Non-pigmented ciliary epithelial cell (primary cell): Measurements from ENCODE around the gene SMARCB1.
A peak's percentile ranks its signal among the peaks of the same experiment; 100 is the strongest.

Experiments used
- DNase-seq: peaks from one replicate; pipeline ENCODE4 v3.0.0-alpha.2; 2010; ENCODE audit warnings: low read depth

SMARCB1 gene

DNA sequence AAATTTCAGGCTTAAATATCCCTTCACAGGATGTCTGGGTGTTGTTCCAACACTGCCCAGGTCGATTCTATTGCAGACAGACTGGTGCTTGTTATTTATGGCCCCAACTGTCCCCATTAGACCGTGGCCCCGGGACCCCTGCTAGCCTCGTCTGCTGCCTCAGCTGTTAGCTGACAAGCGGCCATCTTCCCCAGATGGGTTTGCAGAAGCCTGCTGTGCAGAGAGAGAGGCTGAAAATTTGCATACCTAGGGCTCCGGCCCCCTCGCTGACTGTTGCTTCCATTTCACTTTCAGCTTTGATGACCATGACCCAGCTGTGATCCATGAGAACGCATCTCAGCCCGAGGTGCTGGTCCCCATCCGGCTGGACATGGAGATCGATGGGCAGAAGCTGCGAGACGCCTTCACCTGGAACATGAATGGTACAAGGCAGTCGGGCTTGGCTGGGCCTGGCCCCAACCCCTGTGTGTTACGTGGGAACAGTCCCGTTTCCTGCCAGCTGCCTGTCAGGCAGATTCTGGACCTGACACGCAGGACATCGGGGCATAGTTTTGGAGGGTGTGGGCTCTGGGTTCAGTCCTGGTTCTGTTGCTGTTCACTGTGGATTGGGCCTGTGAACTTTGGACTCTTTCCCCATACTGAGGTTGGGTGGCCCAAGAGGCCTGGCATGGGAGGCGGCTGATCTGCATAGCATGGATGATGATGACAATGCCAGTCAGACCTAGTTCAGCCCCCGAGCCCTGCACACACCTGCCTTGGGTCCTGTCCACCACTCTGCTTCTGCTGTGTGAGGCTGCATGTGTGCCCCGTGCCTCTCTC lies 16.4 kb downstream of the SMARCB1 start:
- no peak for DNase-seq

DNA sequence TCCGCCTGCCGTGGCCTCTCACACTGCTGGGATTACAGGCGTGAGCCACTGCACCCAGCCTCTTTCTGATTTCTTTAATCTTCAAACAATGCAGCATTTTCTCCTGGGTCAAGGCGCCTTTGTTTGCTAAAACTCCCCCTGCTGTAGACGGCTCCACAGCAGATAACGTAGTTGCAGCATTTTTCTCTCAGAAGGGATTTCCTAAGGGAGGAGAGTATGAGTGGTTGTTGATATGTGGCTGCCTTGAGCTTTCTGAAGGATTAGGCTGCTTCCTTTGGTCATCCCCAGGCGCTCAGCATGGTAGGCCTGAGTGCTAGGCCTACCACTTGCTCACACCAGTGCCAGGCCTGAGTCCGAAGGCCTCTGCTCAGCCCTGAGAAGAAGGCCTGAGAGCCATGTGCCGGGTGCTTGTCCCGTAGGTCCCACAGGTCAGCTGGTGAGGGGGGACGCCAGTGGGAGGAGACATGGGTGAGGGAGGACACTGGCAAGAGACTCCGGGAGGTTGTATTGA lies 18.1 kb downstream of the SMARCB1 start:
- DNase-seq, result no peak

DNA sequence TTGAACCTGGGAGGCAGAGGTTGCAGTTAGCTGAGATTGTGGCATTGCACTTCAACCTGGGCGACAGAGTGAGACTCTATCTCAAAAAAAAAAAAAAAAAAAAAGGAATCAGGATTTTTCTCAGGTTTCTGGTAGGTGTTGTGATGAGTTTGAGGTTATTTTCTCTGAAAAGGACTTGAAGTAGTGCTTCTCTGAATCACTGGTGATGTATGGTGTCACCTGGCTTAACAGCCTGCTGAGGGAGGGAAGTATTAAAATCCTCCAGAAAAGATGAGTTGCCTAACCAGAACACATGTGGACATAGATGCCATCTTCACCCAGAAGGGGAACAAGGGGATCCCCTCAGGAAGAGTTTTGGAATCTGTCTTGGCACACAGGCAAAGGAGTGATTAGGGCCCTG lies 20.1 kb downstream of the SMARCB1 start:
- DNase-seq, result no peak

DNA sequence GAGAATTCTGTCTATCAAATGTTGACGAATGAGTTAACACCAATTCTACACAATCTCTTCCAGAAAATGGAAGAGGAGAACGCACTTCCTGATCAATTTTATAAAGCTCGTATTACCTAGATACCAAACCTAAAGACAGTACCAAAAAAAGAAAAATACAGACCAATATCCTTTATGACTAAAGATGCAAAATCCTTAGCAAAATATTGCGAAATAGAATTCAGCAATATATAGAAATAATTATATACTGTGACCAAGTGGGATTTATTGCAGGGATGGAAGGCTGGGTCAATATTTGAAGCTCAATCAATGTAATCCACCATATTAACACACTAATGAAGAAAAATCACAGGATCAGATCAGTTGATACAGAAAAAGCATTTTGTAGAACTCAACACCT lies 25.6 kb downstream of the SMARCB1 start:
- DNase-seq, result no peak

DNA sequence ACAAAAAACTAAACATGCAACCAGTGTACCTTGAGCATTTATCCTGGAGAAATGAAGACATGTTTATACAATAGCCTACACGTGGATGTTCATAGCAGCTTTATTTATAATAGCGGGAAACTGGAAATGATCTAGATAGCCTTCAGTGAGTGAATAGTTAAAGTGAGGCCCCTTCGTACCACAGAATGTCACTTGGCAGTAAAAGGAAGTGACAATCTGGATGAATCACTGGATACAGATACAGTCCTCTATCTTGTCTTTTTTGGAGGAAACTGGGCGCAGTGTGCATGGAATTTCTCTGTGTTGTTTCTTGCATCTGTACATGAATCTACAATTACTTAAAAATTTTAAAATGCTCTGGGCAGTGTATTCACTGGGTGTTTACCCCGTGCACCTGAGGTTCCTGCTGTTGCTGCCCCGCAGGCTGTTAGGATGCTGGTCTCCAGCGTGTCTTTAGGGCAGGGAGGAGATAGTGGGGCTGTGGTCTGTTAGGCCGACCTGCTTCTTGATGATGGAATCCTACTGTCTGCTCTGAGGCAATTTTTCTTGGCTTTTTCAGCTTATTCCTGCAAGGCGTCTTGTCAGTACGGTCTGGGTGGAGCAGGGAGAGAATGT lies 28.9 kb downstream of the SMARCB1 start:
- DNase-seq, result no peak

- DNase-seq, result no peak
Observed at GRCh38 chr22:23816156-23816976, 29.6 kb downstream of the SMARCB1 start.

GRCh38 chr22:23817146-23817545 lies 30.4 kb downstream of the SMARCB1 start:
- DNase-seq, result no peak

GRCh38 chr22:23818541-23818940 lies 31.8 kb downstream of the SMARCB1 start:
- no peak for DNase-seq

DNA sequence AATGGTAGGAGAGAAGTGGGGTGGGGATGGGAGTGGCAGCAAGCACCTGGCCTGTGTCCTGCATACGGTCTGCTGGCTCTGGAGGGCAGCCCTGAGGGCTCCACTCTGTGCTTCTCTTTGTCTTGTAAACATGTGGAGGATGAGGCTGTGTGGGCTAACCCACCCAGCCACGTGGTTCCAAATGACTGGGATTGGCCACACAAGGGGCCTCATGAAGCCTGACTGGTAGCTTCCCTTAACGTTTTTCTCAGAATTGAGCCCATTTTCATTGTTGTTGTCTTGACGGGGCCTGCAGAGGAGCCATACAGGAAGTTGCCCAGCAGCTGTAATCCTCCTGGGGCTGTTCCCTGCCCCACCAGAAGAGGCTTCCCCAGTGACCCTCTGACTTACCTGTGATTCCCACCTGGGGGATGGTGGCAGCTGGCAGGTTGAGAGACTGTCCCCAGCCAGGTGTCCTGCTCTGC lies 34.0 kb downstream of the SMARCB1 start:
- no peak for DNase-seq

GRCh38 chr22:23822101-23822671 lies 35.4 kb downstream of the SMARCB1 start:
- DNase-seq, result no peak

GRCh38 chr22:23823331-23823791 lies 36.6 kb downstream of the SMARCB1 start:
- no peak for DNase-seq

DNA sequence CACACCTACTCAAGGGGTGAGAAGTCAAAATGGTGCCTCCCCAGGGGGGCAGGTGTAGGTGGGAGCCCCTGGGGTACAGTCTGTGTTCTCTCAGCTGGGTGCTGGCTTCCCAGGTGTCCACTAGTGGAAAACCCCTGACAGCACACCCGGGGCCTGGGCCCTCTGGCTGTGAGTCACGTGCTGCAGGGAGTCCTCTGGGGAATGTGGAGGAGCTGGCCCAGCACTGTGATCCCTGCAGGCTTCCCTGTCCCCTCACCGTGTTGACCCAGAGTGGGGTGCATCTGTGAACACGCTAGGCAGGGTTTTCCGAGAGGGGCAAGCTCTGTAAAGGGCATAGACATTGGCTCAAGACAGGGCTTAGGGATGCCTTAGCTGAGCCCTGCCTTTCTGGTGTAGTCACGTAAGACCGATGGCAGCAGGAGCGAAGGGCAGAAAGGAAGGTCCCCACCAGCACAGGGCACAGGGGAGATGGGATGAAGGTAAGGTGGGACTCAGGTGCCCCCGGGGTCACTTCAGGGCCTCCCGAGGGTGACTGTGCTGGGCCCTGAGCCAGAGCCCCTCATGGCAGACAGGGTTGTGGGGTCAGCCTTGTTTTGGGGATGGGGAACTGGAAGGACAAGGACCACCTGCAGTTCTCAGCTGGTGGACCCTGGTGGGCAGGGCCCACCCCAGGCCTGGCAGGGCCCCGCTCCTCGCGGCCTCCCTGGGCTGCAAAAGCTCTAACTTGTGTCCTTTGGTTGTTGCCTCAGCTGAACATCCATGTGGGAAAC lies 37.9 kb downstream of the SMARCB1 start:
- DNase-seq, result no peak

- DNase-seq, result no peak
Observed at GRCh38 chr22:23825246-23825905, 38.6 kb downstream of the SMARCB1 start.

DNA sequence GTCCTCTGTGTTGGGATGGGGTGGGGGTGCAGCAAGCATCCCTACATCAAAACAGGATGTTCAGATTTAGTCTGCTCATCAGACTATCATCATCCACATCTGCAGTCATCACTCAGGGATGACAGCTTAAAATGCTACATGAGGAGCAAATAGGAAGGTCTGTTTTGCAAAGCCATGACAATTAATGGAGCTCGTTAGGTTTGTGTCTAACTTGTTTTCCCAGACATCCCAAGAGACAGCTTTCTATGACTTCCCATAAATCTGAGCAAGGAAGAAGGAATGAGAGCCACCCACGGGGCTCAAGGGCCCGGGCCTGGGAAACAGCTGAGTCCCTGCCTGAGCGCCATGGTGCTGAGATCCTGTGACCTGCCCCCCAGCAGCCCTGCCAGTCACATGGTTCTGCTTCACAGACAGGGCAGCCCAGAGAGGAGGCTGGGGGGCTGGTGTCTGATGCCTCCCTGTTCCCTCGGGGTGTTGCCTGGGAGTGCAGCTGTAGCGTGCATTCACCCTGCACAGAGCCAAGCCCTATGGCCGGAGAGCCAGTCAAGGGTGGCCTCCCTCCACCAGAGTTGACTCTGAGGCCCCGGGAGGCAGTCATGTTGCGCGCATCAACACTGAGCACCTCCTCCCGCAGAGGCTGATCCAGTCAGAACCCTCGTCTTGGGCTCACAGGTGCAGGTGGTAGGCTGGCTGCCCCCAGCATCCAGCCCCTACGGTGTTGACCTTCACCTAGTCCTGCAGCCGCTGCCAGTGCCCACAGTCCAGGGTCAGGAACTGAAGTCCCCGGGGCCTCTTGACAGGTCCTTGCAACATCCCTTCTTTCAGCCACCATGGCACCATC lies 40.0 kb downstream of the SMARCB1 start:
- no peak for DNase-seq

GRCh38 chr22:23827351-23827995 lies 40.7 kb downstream of the SMARCB1 start:
- no peak for DNase-seq

DNA sequence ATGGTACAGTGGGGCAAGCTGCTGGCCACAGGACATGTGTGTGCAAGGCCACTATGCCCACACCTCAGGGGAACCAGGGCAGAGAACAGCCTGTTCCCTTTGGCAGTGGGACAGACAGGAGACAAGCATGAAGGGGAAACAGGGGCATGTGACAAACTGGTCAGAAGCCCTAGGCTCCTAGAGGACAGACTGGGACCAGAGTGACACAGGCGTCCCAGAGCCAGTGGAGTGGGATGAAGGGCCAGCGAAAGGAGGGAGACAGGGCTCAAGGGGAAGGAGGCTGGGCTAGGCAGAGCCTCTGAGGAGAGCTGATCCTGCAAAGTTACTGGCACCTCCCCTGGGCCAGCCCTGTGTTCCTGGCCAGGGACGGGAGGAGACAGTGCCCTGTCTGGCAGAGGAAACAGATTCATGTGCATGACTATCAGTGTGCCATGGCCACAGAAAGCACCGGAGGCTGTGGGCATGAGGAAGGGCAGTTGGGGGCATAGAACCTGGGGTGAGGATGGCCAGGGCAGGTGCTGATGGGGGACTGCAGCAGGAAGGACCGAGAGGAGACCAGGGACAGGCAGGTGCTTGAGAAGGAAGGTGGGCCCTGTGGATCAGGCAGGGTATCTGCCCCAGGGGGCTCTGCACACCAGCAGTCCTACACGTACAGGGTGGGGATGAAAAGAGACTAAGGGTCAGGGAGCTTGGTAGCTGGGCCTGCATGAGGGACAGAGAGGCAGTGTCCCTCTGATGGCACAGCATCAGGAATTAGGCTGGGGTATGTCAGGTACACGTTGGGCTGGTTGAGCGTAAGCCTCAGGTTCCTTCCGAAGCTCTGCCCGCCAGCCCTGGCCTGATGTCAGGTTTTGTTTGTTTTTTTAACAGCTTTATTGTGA lies 42.3 kb downstream of the SMARCB1 start:
- DNase-seq, result no peak

- DNase-seq, result peak; percentile 36
Observed at GRCh38 chr22:23829845-23830372, 43.1 kb downstream of the SMARCB1 start.

GRCh38 chr22:23831261-23831660 lies 44.5 kb downstream of the SMARCB1 start:
- no peak for DNase-seq
